ENCODE measurements around the gene DDX1. TPM values are rescaled to one million over a fixed set of nuclear protein-coding genes. Genes with fewer than 3 reads are reported as not detected.

Gene DDX1
- total and polyA plus RNA-seq, 10 of the 15 experiments (the other 5 are each of a cell fraction or from before 2014, with no cell fraction given), result 53.2 to 134 (median 85.6) TPM

DNA sequence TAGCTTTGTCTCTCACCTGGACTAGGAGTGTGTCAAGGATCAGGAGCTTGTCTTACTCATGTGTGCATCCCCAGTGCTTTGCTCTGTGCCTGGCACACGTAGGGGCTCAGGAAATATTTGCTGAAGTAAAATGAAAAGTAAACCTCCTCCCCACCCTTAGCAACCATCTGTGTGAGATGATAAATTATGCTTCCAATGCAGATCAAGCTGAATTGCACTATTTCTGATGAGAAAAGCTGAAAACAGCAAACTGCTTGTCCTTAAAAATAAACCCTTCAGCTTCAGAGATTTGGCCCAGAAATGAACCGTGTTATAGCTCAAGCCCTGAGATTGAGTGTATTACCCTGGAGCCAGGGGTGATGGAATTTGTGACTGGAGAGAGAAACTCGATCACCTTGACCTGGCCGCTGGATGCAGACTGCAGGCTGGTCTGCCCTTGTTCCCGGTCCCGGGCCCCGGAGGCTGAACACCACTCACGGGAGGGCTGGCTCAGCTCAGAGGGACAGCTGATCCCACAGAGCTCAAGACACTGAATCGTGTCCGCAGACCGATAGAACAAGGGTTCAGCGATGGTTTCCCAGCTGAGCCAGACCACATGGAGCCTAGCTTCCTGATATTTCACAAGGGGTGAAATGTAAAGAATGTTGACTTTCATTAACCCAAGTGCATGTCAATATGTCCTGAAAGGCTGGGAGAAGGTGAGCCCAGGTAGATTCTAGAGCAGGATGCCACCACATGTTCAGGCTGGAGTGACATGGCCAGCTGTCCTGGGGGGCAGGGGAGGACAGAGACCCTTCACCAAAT is 50.5 kb downstream of the DDX1 start:
- DNase-seq (ENCODE audit: low read depth, low spot score), result no peak
- no peak for FAIRE-seq
- CTCF ChIA-PET, result no interaction called here
- no peak overlapping the region for H2AFZ ChIP-seq (ENCODE audit: control insufficient read depth, low read depth, low read length)
- H3K9me3 ChIP-seq (replicated peaks; ENCODE audit: control insufficient read depth, insufficient read depth, low read length), result no peaks in the 10 kb centered on the region
- no TSS peak for BruUV-seq (replicated peaks)
- H3K27me3 ChIP-seq (replicated peaks in 1 of 2; ENCODE audit: control insufficient read depth in 2 of 2, insufficient read depth in 2 of 2, low read length in 1 of 2), result no peaks in the 10 kb centered on the region
- H3K4me1 ChIP-seq (ENCODE audit: control insufficient read depth, insufficient read depth, low read length), result no peaks in the 10 kb centered on the region
- intact Hi-C loops (cut with micrococcal nuclease; ENCODE audit: unreplicated experiment) (no loop called here), in situ Hi-C loops (cut with MboI) (loop anchor here (10.0 kb wide), 2 partner anchors 973 to 1113 kb away; no protein-coding TSS in a partner anchor)
- no peaks in the 10 kb centered on the region for H4K20me1 ChIP-seq (ENCODE audit: control insufficient read depth, insufficient read depth)
- H3K36me3 ChIP-seq (ENCODE audit: control insufficient read depth in 2 of 2, insufficient read depth in 2 of 2, low read length in 1 of 2), result peaks cover 0 to 4% of the 10 kb centered on the region in 2 experiments; a peak in 1 of 4 replicates
- no peak overlapping the region for H3K4me3 ChIP-seq
- no peak overlapping the region for H3K9ac ChIP-seq (ENCODE audit: control insufficient read depth, insufficient read depth, low read length)
- RAD21 ChIA-PET (ENCODE audit: unreplicated experiment), result no interaction called here
- WGBS (ENCODE audit: insufficient coverage, insufficient replicate concordance, low lambda C conversion rate, missing lambda C conversion rate), result 91% methylated on average over 12 of the region's 12 CpGs
- H3K79me2 ChIP-seq (ENCODE audit: control insufficient read depth, insufficient read depth, low read length), result no peaks in the 10 kb centered on the region
- no peak for ATAC-seq
- SMC1A ChIA-PET (ENCODE audit: uncharacterized antibody, unreplicated experiment), result interaction anchor here (0.9 kb wide), 1 partner anchor 12 kb away, joined by 3 read pairs; no protein-coding TSS in a partner anchor
- POLR2A ChIA-PET, result interaction anchor here (0.5 kb wide), 1 partner anchor 34 kb away, joined by 7 read pairs; no protein-coding TSS in a partner anchor
- TF ChIP-seq HDAC6 (IDR thresholded peaks at IDR 0.05; ENCODE audit: unreplicated experiment) (no peak), POLR2A (IDR thresholded peaks at IDR 0.05; ENCODE audit: low read depth, low read length) (0 out of 2 replicates have a peak, but pooled peaks have one; percentile 14)
- H3K27ac ChIP-seq (ENCODE audit: control insufficient read depth, insufficient read depth), result no peak overlapping the region
- no peak overlapping the region for H3K4me2 ChIP-seq (ENCODE audit: control insufficient read depth, insufficient read depth)

- no peak for DNase-seq (ENCODE audit: low read depth, low spot score)
- Histone ChIP-seq H2AFZ (ENCODE audit: control insufficient read depth, low read depth, low read length) (no peak overlapping the region), H3K9me3 (replicated peaks; ENCODE audit: control insufficient read depth, insufficient read depth, low read length) (no peaks in the 10 kb centered on the region), H3K4me3 (no peak overlapping the region), H3K4me1 (ENCODE audit: control insufficient read depth, insufficient read depth, low read length) (no peaks in the 10 kb centered on the region), H3K4me2 (ENCODE audit: control insufficient read depth, insufficient read depth) (no peak overlapping the region), H3K27me3 (replicated peaks in 1 of 2; ENCODE audit: control insufficient read depth in 2 of 2, insufficient read depth in 2 of 2, low read length in 1 of 2) (no peaks in the 10 kb centered on the region; a peak in 1 of 4 replicates), H3K79me2 (ENCODE audit: control insufficient read depth, insufficient read depth, low read length) (no peaks in the 10 kb centered on the region), H4K20me1 (ENCODE audit: control insufficient read depth, insufficient read depth) (no peaks in the 10 kb centered on the region), H3K9ac (ENCODE audit: control insufficient read depth, insufficient read depth, low read length) (no peak overlapping the region), H3K36me3 (ENCODE audit: control insufficient read depth in 2 of 2, insufficient read depth in 2 of 2, low read length in 1 of 2) (no peaks in the 10 kb centered on the region; a peak in 1 of 4 replicates), H3K27ac (ENCODE audit: control insufficient read depth, insufficient read depth) (no peak overlapping the region)
- 80% methylated on average over 13 of the region's 13 CpGs for WGBS (ENCODE audit: insufficient coverage, insufficient replicate concordance, low lambda C conversion rate, missing lambda C conversion rate)
- no peak for FAIRE-seq
- intact Hi-C loops (cut with micrococcal nuclease; ENCODE audit: unreplicated experiment), result no loop called here
- SMC1A ChIA-PET (ENCODE audit: uncharacterized antibody, unreplicated experiment), result interaction anchor here (0.6 to 1.1 kb wide), 2 partner anchors 49 to 54 kb away, joined by 3 read pairs; no protein-coding TSS in a partner anchor
- POLR2A ChIA-PET, result no interaction called here
- BruUV-seq (replicated peaks), result no TSS peak
- ATAC-seq, result no peak
- CTCF ChIA-PET, result interaction anchor here (1.0 kb wide), 1 partner anchor 639 kb away, joined by 3 read pairs; no protein-coding TSS in a partner anchor
- RAD21 ChIA-PET (ENCODE audit: unreplicated experiment), result no interaction called here
- in situ Hi-C loops (cut with MboI), result loop anchor here (10.0 kb wide), 2 partner anchors 972 to 1112 kb away; no protein-coding TSS in a partner anchor
- TF ChIP-seq IKZF1 (conservative IDR thresholded peaks at IDR 0.05) (no peak), NFYB (IDR thresholded peaks at IDR 0.05; ENCODE audit: insufficient read depth, low read depth, low read length) (no peak), POLR2AphosphoS5 (IDR thresholded peaks at IDR 0.05; ENCODE audit: low read length) (no peak), ZNF24 (IDR thresholded peaks at IDR 0.05) (no peak), MEF2B (IDR thresholded peaks at IDR 0.05; ENCODE audit: partially characterized antibody, poor library complexity, severe bottlenecking) (no peak), HDGF (IDR thresholded peaks at IDR 0.05) (no peak), ZBTB33 (IDR thresholded peaks at IDR 0.05) (no peak), DPF2 (IDR thresholded peaks at IDR 0.05) (no peak), ZNF207 (IDR thresholded peaks at IDR 0.05; ENCODE audit: borderline replicate concordance) (no peak), SRF (IDR thresholded peaks at IDR 0.05; ENCODE audit: low read depth in 2 of 2, low read length in 2 of 2) (no peak), NFIC (IDR thresholded peaks at IDR 0.05; ENCODE audit: low read depth, low read length) (no peak), NRF1 (conservative IDR thresholded peaks at IDR 0.05; ENCODE audit: low read depth, low read length) (no peak), SUZ12 (IDR thresholded peaks at IDR 0.05; ENCODE audit: unreplicated experiment) (no peak)
Measured at GRCh38 chr2:15642815-15643500, 51.3 kb downstream of the DDX1 start.
